Bronchial epithelial cell (primary cell): Measurements from ENCODE around the gene RNF180. TPM values are rescaled to one million over a fixed set of nuclear protein-coding genes. Genes with fewer than 3 reads are reported as not detected.
"Not testable (repeated sequence)": the region's sequence is repeated elsewhere in the genome, so short reads cannot be mapped to it uniquely, and the experiment has no call there.

Experiments used
- DNase-seq: peaks from one replicate; pipeline ENCODE4 v3.0.0-alpha.2; 2010; ENCODE audit warnings: low read depth
- FAIRE-seq: peaks from 2 replicates; lab custom pipeline; 2011; peaks lifted over from hg19 to GRCh38; lab: Jason Lieb, UNC
- H3K27me3 ChIP-seq: 2 replicates; pipeline ENCODE4 v1.5.1; 2011; ENCODE audit warnings: low read length; ENCODE audit not compliant: control insufficient read depth, insufficient read depth
- H3K36me3 ChIP-seq: 2 replicates; pipeline ENCODE4 v1.5.1; 2011; ENCODE audit warnings: low read length; ENCODE audit not compliant: control insufficient read depth, insufficient read depth
- H3K4me3 ChIP-seq: 2 replicates; pipeline ENCODE4 v1.5.1; 2011; ENCODE audit warnings: mild to moderate bottlenecking, low read depth, low read length, control low read depth
- total RNA-seq: library from RNA; depleted of rRNA; stranded (reverse); fragments of >200 nt; gene quantifications from 2 replicates; pipeline ENCODE4 v1.2.1, GENCODE V29; 2014
- TF ChIP-seq, protein P1 (sequence below): IDR thresholded peaks from 2 replicates; pipeline ENCODE4 v1.5.1; 2011; ENCODE audit warnings: mild to moderate bottlenecking, moderate library complexity, low read length, control low read depth, inconsistent platforms; ENCODE audit not compliant: insufficient read depth, severe bottlenecking

Gene RNF180
- total RNA-seq, 1 donor from 2014 or later = 4.5 TPM

GRCh38 chr5:64286381-64286780, 120.7 kb downstream of the RNF180 start:
- TF ChIP-seq, protein P1, sequence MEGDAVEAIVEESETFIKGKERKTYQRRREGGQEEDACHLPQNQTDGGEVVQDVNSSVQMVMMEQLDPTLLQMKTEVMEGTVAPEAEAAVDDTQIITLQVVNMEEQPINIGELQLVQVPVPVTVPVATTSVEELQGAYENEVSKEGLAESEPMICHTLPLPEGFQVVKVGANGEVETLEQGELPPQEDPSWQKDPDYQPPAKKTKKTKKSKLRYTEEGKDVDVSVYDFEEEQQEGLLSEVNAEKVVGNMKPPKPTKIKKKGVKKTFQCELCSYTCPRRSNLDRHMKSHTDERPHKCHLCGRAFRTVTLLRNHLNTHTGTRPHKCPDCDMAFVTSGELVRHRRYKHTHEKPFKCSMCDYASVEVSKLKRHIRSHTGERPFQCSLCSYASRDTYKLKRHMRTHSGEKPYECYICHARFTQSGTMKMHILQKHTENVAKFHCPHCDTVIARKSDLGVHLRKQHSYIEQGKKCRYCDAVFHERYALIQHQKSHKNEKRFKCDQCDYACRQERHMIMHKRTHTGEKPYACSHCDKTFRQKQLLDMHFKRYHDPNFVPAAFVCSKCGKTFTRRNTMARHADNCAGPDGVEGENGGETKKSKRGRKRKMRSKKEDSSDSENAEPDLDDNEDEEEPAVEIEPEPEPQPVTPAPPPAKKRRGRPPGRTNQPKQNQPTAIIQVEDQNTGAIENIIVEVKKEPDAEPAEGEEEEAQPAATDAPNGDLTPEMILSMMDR = no peak
- FAIRE-seq = no peak
- no peaks in the 10 kb centered on the region for H3K27me3 ChIP-seq
- H3K36me3 ChIP-seq = no peaks in the 10 kb centered on the region
- H3K4me3 ChIP-seq = no peak overlapping the region
- no peak for DNase-seq

DNA sequence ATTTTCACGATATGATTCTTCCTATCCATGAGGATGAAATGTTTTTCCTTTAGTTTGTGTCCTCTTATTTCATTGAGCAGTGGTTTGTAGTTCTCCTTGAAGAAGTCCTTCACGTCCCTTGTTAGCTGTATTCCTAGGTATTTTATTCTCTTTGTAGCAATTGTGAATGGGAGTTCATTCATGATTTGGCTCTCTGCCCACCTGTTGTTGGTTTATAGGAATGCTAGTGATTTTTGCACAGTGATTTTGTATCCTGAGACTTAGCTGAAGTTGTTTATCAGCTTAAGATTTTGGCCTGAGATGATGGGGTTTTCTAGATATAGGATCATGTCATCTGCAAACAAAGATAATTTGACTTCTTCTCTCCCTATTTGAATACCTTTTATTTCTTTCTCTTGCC, 122.9 kb downstream of the RNF180 start:
- not testable (repeated sequence) for H3K36me3 ChIP-seq, DNase-seq, H3K27me3 ChIP-seq, H3K4me3 ChIP-seq, FAIRE-seq

GRCh38 chr5:64292611-64293215, 127.1 kb downstream of the RNF180 start:
- DNase-seq (no peak), FAIRE-seq (no peak)
- TF ChIP-seq, protein P1 = no peak
- Histone ChIP-seq H3K4me3 (no peak overlapping the region), H3K36me3 (no peaks in the 10 kb centered on the region), H3K27me3 (no peaks in the 10 kb centered on the region)

- Histone ChIP-seq H3K36me3 (no peaks in the 10 kb centered on the region), H3K4me3 (no peak overlapping the region), H3K27me3 (no peaks in the 10 kb centered on the region)
- no peak for DNase-seq
- no peak for FAIRE-seq
- TF ChIP-seq, protein P1 = no peak
These were observed 129.5 kb downstream of the RNF180 start for GRCh38 chr5:64295101-64295500.

DNA sequence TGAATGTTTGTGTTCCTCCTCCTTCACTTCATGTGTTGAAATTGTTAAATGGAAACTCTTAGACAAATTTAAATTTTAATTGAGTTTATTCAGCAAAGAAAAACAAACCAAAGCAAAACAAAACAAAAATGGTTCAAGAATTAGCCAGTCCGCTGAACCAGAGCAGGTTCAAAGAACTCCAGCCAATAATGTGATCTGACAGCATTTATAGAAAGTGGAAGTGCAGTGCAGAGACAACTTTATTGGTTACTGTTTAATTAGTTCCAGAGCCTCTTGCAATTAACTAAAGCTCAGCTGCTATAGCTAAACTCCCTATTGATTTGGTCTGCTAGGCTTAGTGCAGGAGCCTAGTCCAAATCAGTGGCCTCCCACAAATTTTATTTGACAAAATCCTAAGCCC, 132.9 kb downstream of the RNF180 start:
- no peaks in the 10 kb centered on the region for H3K36me3 ChIP-seq
- H3K27me3 ChIP-seq = no peaks in the 10 kb centered on the region
- TF ChIP-seq, protein P1 = no peak
- no peak for DNase-seq
- no peak overlapping the region for H3K4me3 ChIP-seq
- FAIRE-seq = no peak

DNA sequence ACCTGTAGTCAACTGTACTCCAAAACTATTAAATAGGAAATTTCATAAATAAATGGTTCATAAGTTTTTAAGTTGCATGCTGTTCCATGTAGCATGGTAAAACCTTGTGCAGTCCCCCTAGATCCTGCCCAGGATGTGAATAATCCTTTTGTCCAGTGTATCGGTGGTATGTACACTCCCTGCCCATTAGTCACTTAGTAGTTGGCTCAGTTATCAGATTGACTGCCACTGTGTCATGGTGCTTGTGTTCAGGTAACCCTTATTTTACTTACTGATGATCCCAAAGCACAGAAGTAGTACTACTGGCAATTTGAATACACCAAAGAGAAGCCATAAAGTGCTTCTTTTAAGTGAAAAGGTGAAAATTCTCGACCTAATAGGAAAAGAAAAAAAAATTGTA, 134.2 kb downstream of the RNF180 start:
- FAIRE-seq = peak; percentile 88
- peak; percentile 91 for DNase-seq
- TF ChIP-seq, protein P1 = no peak
- no peaks in the 10 kb centered on the region for H3K27me3 ChIP-seq
- H3K36me3 ChIP-seq = no peaks in the 10 kb centered on the region
- no peak overlapping the region for H3K4me3 ChIP-seq
